Tibial nerve (tissue), 4 donors: ENCODE measurements around the gene CPA4. TPM values are rescaled to one million over a fixed set of nuclear protein-coding genes. Genes with fewer than 3 reads are reported as not detected.

Experiments
- DNase-seq, 2 donors: peaks; one replicate each; pipeline ENCODE4 v3.0.0-alpha.2; 2019; ENCODE audit warnings: low spot score in 2 of 2
- H3K27ac ChIP-seq, 4 donors: fragments of 200-600 bp; sonication (generic) in 3 of 4; one replicate each; pipeline ENCODE4 v1.5.1; 2017 to 2019; ENCODE audit warnings: mild to moderate bottlenecking in 1 of 4
- H3K27me3 ChIP-seq, 2 donors: fragments of 200-600 bp; sonication (generic) in 1 of 2; one replicate each; pipeline versions ENCODE4 v1.5.1 to v1.6.0; 2017 to 2019
- H3K36me3 ChIP-seq, 3 donors: fragments of 200-600 bp; sonication (generic); one replicate each; pipeline ENCODE4 v1.5.1; 2018 to 2019
- H3K4me1 ChIP-seq, 4 donors: fragments of 200-600 bp; sonication (generic) in 3 of 4; one replicate each; pipeline ENCODE4 v1.5.1; 2017 to 2019
- H3K4me3 ChIP-seq, 4 donors: fragments of 200-600 bp; sonication (generic) in 3 of 4; one replicate each; pipeline ENCODE4 v1.5.1; 2017 to 2019; ENCODE audit warnings: mild to moderate bottlenecking in 1 of 4, moderate library complexity in 1 of 4
- H3K9me3 ChIP-seq, 4 donors: fragments of 200-600 bp; sonication (generic) in 3 of 4; one replicate each; pipeline ENCODE4 v1.5.1; 2017 to 2019
- EP300 ChIP-seq, 2 donors: sonication (generic); formaldehyde crosslinking; IDR thresholded peaks; one replicate each; pipeline ENCODE4 v1.6.1; 2017; ENCODE audit warnings: antibody characterized with exemption in 2 of 2, mild to moderate bottlenecking in 1 of 2
- POLR2A ChIP-seq, 2 donors: fragments of 450-650 bp; IDR thresholded peaks; one replicate each; pipeline ENCODE4 v1.6.1; 2017; ENCODE audit warnings: antibody characterized with exemption in 2 of 2, mild to moderate bottlenecking in 2 of 2, moderate library complexity in 2 of 2
- WGBS, 2 donors: methylation state at CpG; one replicate each; pipeline ENCODE4 v1.1.5; 2018; 5-methylcytosine and 5-hydroxymethylcytosine counted together
- total RNA-seq, 4 donors: library from RNA; depleted of rRNA; stranded (reverse); fragments of >200 nt; gene quantifications; one replicate each; pipeline ENCODE4 v1.1.0, GENCODE V29; 2016
- TF ChIP-seq, protein P1 (sequence below), 5 experiments: fragments of 200-600 bp in 3 of 5; fragments of 450-650 bp in 2 of 5; sonication (generic) in 3 of 5; IDR thresholded peaks; one replicate each; pipeline ENCODE4 v1.5.1; 2016 to 2019; ENCODE audit warnings: antibody characterized with exemption in 5 of 5, mild to moderate bottlenecking in 3 of 5, moderate library complexity in 2 of 5

The CPA4 gene
- total RNA-seq, 4 donors from 2014 or later, result 5.4 TPM; not detected in 3

DNA sequence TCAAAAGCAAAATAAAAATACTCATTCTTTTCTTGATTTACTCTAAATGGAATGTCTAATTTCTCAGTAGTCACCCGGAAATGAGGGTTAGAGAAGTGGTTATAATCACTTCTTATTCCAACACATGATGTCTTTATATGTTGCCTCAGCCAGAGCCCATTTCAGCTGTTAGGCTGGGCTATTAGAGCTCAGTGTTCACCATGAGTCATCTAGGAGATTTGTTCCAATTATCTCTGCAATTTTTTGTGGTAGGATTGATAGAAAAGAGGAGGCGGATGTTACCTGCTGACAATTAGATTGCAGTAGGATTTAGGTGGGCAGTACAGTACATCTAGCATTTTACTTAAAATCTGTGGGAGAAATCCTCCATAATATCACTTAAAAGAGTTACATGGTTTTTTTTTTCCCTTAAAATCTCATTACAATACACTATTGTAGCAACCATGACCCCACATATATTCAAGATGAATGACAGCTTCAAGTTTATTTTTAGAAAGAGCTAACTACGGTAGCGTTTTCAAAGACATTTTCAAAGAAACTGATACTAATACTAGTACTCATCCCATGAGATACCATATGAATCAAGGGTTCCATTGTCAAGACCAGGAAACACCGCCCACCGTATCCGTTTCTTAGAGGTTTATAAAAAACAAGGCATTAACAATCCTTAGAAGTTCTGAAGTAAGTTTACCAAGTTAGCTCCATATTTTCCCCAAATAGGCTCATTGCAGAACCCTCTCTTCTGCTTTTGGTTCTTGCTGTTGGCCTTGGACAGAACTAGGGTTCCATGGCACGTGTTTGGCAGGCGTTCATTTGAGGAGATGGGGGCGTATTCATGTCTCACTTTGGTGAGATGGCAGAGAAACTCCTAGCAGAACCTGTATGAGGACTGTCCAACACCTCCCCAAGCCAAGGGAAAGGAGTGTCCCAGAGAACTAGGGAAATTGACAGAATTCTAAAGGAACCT lies 15.9 kb upstream of the CPA4 start:
- peaks cover 0 to 53% (median 0%) of the 10 kb centered on the region in 4 donors for H3K4me1 ChIP-seq

DNA sequence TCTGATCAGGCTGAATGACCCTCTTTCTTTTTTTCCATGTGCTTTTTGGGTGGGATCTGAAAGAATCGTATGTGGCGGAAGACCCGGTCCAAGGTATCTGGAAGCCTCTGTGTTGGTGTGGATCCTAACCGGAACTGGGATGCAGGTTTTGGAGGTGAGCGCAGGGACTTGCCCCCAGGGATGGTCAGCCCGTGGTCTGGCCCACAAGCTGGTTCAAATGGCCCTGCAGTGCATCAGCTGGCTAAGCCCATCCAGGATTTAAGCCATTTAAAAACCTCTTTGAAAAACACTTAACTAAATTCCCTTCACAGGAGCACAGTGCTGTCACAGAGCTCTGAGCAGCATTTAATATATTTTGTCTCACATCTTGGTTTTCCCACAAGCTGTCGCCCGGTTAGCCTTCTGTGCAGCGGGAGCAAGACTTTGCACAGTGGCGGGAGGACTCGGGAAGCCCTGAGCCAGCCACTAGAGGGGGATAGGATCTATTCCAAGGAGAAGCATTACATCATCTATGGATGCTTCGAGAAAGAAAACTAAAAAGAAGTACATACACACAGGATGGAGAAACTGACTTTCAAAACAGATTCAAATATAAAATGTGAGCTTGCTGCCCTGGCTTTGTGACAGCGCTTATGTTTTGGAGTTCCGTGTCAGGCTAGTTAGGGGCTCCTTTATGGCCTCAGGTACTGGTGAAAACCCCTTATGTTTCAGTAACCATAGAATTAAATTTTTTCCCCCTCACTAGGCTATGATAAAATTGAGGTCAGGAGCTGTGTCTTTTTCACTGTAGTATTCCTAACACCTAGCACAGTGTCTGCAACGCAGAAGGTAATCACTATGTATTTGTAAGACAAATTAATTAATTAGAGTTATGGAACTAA lies 15.0 kb upstream of the CPA4 start:
- peaks cover 0 to 43% (median 0%) of the 10 kb centered on the region in 4 donors for H3K4me1 ChIP-seq
- 47 to 61% methylated on average over 15 of the region's 15 CpGs for WGBS, 2 donors
- H3K4me3 ChIP-seq, result no peak overlapping the region
- TF ChIP-seq, protein P1, sequence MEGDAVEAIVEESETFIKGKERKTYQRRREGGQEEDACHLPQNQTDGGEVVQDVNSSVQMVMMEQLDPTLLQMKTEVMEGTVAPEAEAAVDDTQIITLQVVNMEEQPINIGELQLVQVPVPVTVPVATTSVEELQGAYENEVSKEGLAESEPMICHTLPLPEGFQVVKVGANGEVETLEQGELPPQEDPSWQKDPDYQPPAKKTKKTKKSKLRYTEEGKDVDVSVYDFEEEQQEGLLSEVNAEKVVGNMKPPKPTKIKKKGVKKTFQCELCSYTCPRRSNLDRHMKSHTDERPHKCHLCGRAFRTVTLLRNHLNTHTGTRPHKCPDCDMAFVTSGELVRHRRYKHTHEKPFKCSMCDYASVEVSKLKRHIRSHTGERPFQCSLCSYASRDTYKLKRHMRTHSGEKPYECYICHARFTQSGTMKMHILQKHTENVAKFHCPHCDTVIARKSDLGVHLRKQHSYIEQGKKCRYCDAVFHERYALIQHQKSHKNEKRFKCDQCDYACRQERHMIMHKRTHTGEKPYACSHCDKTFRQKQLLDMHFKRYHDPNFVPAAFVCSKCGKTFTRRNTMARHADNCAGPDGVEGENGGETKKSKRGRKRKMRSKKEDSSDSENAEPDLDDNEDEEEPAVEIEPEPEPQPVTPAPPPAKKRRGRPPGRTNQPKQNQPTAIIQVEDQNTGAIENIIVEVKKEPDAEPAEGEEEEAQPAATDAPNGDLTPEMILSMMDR (IDR thresholded peaks at IDR 0.05), result peak; percentile 37 to 77 (median 64)
- TF ChIP-seq POLR2A (IDR thresholded peaks at IDR 0.05) (peak in 1 of 2 donors; percentile 7), EP300 (IDR thresholded peaks at IDR 0.05) (peak; percentile 18 to 45)
- H3K36me3 ChIP-seq, result no peaks in the 10 kb centered on the region
- peak overlapping the region in 3 of 4 donors; percentile 56 to 78 (median 70) for H3K27ac ChIP-seq
- no peaks in the 10 kb centered on the region for H3K9me3 ChIP-seq
- no peaks in the 10 kb centered on the region for H3K27me3 ChIP-seq
- DNase-seq, result peak; percentile 45 to 65

More for the DNA sequence above, 15.9 kb upstream of the CPA4 start:
- Histone ChIP-seq H3K27me3 (no peaks in the 10 kb centered on the region), H3K4me3 (no peak overlapping the region), H3K36me3 (no peaks in the 10 kb centered on the region), H3K27ac (no peak overlapping the region), H3K9me3 (no peaks in the 10 kb centered on the region)
- TF ChIP-seq POLR2A (IDR thresholded peaks at IDR 0.05), result no peak
- no peak for TF ChIP-seq EP300 (IDR thresholded peaks at IDR 0.05)
- TF ChIP-seq, protein P1 (IDR thresholded peaks at IDR 0.05), result no peak
- no peak for DNase-seq
- WGBS, 2 donors, result 61 to 69% methylated on average over 10 of the region's 10 CpGs

DNA sequence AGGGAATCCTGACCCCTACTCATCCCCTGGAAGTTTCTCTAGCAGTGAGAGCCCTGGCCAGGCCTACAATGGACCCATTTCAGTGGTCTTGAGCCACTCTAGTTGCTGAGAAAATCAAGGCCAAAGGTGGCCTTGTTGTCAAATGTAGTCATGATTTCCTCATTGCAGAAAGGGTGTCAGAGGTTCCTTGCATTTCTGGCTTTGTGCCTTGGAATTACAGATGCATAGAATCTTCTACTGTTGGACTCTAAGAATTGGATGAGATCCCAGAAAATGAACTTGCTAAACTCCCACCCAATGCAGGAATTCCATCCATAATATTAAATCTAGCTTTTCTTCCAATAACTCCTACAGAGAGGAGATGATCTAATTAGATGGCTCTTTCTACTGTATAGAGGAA lies 14.1 kb upstream of the CPA4 start:
- H3K27me3 ChIP-seq, result no peaks in the 10 kb centered on the region
- TF ChIP-seq, protein P1 (IDR thresholded peaks at IDR 0.05), result no peak
- no peak for TF ChIP-seq POLR2A (IDR thresholded peaks at IDR 0.05)
- no peak for TF ChIP-seq EP300 (IDR thresholded peaks at IDR 0.05)
- H3K4me3 ChIP-seq, result no peak overlapping the region
- peaks cover 0 to 35% (median 0%) of the 10 kb centered on the region in 4 donors for H3K4me1 ChIP-seq
- DNase-seq, result no peak
- peak overlapping the region in 2 of 4 donors; percentile 70 to 78 for H3K27ac ChIP-seq
- no peaks in the 10 kb centered on the region for H3K36me3 ChIP-seq
- no peaks in the 10 kb centered on the region for H3K9me3 ChIP-seq

DNA sequence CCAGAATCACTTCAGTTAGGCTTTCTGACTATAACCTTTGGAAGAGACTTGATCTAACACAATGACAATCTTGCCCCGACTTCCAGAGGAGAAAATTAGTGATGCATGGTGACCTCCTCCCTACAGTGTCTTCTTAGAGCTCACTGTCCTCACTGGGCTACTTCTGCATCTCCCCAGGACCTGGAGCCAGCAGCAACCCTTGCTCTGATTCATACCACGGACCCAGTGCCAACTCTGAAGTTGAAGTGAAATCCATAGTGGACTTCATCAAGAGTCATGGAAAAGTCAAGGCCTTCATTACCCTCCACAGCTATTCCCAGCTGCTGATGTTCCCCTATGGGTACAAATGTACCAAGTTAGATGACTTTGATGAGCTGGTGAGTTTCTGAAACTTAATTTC lies 13.7 kb upstream of the CPA4 start:
- TF ChIP-seq EP300 (IDR thresholded peaks at IDR 0.05) (no peak), POLR2A (IDR thresholded peaks at IDR 0.05) (no peak)
- TF ChIP-seq, protein P1 (IDR thresholded peaks at IDR 0.05), result no peak
- DNase-seq, result no peak
- Histone ChIP-seq H3K4me1 (peaks cover 0 to 30% (median 0%) of the 10 kb centered on the region in 4 donors), H3K4me3 (no peak overlapping the region), H3K36me3 (no peaks in the 10 kb centered on the region), H3K9me3 (no peaks in the 10 kb centered on the region), H3K27me3 (no peaks in the 10 kb centered on the region), H3K27ac (no peak overlapping the region)
- WGBS, 2 donors, result 22 to 39% methylated on average over 2 of the region's 2 CpGs
